Mammary epithelial cell (primary cell): ENCODE results near the gene ANKRD50.

Experiments used
- CTCF ChIP-seq, 2 donors: IDR thresholded peaks in 1 of 2; conservative IDR thresholded peaks in 1 of 2; 2 replicates each; pipeline ENCODE4 v1.5.1; 2011 to 2012; ENCODE audit warnings: inconsistent platforms in 2 of 2, low read length in 2 of 2, mild to moderate bottlenecking in 2 of 2, control low read depth in 1 of 2, low read depth in 1 of 2; ENCODE audit not compliant: insufficient read depth in 1 of 2; ENCODE audit errors: extremely low read depth in 1 of 2
- EZH2 ChIP-seq: IDR thresholded peaks from 2 replicates; pipeline ENCODE4 v1.6.1; 2012; ENCODE audit warnings: low read length, inconsistent platforms, borderline replicate concordance

GRCh38 chr4:124642846-124643245, 69.7 kb downstream of the ANKRD50 start:
- no peak for TF ChIP-seq EZH2
- TF ChIP-seq CTCF (conservative IDR thresholded peaks at IDR 0.05 in 1 of 2, IDR thresholded peaks at IDR 0.05 in 1 of 2; ENCODE audit: extremely low read depth in 1 of 2, insufficient read depth in 1 of 2, low read depth in 1 of 2, low read length in 2 of 2): no peak
